AG20443 (cell line): ENCODE results near the gene ADAM12.
"Not testable (repeated sequence)": the region's sequence is repeated elsewhere in the genome, so short reads cannot be mapped to it uniquely, and the experiment has no call there.

Experiments
- DNase-seq: peaks from one replicate; pipeline ENCODE4 v3.0.0; 2012; ENCODE audit warnings: low spot score, mixed read lengths

ADAM12 gene

GRCh38 chr10:126175641-126176262 is 212.5 kb downstream of the ADAM12 start:
- no peak for DNase-seq

- not testable (repeated sequence) for DNase-seq
Observed at GRCh38 chr10:126172755-126173154, 215.5 kb downstream of the ADAM12 start.

GRCh38 chr10:126171555-126171954 is 216.7 kb downstream of the ADAM12 start:
- peak; percentile 80 for DNase-seq

GRCh38 chr10:126170776-126171175 is 217.5 kb downstream of the ADAM12 start:
- no peak for DNase-seq

GRCh38 chr10:126170371-126170770 is 217.9 kb downstream of the ADAM12 start:
- peak; percentile 42 for DNase-seq

- DNase-seq = no peak
Observed at GRCh38 chr10:126169899-126170298, 218.4 kb downstream of the ADAM12 start.

GRCh38 chr10:126166797-126167196 is 221.5 kb downstream of the ADAM12 start:
- DNase-seq = no peak

- no peak for DNase-seq
Observed at GRCh38 chr10:126165874-126166273, 222.4 kb downstream of the ADAM12 start.

- DNase-seq = no peak
Observed at GRCh38 chr10:126163506-126163905, 224.8 kb downstream of the ADAM12 start.

- DNase-seq = no peak
Observed at GRCh38 chr10:126161691-126162090, 226.6 kb downstream of the ADAM12 start.

GRCh38 chr10:126160971-126161630 is 227.2 kb downstream of the ADAM12 start:
- no peak for DNase-seq

- no peak for DNase-seq
Observed at GRCh38 chr10:126160571-126160970, 227.7 kb downstream of the ADAM12 start.

- DNase-seq = no peak
Observed at GRCh38 chr10:126158133-126158892, 230.0 kb downstream of the ADAM12 start.

GRCh38 chr10:126157189-126157588 is 231.1 kb downstream of the ADAM12 start:
- no peak for DNase-seq

GRCh38 chr10:126156503-126156902 is 231.8 kb downstream of the ADAM12 start:
- no peak for DNase-seq

GRCh38 chr10:126156012-126156411 is 232.3 kb downstream of the ADAM12 start:
- no peak for DNase-seq

- DNase-seq = no peak
Observed at GRCh38 chr10:126155528-126155927, 232.7 kb downstream of the ADAM12 start.

GRCh38 chr10:126153711-126154628 is 234.3 kb downstream of the ADAM12 start:
- DNase-seq = no peak

- peak; percentile 66 for DNase-seq
Observed at GRCh38 chr10:126147866-126148587, 240.2 kb downstream of the ADAM12 start.

- no peak for DNase-seq
Observed at GRCh38 chr10:126146771-126147170, 241.5 kb downstream of the ADAM12 start.

- no peak for DNase-seq
Observed at GRCh38 chr10:126143117-126143516, 245.2 kb downstream of the ADAM12 start.
